ENCODE measurements around the gene AGAP1.

DNA sequence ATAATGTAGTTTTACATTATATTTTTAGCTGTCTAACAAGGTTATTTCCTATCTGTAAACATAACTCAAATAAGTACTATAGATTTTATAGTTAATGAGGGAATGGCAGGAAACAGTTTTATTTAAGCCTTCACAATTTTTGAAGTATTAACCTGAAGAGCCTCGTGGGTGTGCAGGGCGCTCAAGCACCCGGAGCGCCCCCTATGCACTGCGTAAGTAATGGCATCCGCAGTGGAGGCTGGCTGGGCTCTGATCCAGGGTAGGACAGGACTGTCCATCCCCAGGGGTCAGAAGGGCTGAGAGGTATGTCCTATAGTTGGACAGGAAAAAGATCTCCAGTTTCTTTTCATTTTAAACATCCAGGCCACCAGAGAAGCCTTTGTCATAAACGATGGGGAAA is 682.6 kb downstream of the AGAP1 start:
- TF ChIP-seq CTCF (IDR thresholded peaks at IDR 0.05) (no peak), EP300 (IDR thresholded peaks at IDR 0.05) (no peak), POLR2A (IDR thresholded peaks at IDR 0.05) (no peak)
